ENCODE measurements around the gene DCTN3. TPM values are rescaled to one million over a fixed set of nuclear protein-coding genes. Genes with fewer than 3 reads are reported as not detected.

DCTN3 gene
- total and polyA plus RNA-seq, 2 donors (not counting 3 experiments of a cell fraction or from before 2014, with no cell fraction given) = 91.0 to 170 TPM

DNA sequence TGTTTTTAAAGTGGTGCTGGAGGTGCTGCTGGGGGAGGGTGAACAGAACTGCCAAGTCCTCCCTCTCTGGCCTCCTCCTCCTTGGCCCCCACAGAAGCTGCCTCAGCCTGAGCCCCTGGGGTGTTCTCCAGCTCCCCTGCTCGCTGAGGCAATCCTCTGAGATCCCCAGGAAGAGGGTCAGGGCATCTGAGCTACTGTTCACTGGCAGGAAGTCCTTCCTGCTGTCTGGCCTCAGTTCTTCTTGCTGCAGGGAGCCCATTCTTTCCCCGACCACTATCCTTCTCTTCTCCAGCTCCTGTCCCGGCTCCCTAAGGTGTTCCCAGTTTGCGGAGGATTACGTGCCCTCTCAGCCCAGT is 40.5 kb downstream of the DCTN3 start:
- intact Hi-C loops (cut with micrococcal nuclease) = no loop called here
- no peak overlapping the region for H3K27ac ChIP-seq (ENCODE audit: insufficient read depth, low read depth, low read length)
- no peak overlapping the region for H2AFZ ChIP-seq (ENCODE audit: low read depth, low read length)
- H4K20me1 ChIP-seq (replicated peaks; ENCODE audit: control insufficient read depth, extremely low read depth, insufficient read depth, low read length) = no peaks in the 10 kb centered on the region
- no peaks in the 10 kb centered on the region for H3K4me1 ChIP-seq (ENCODE audit: control insufficient read depth, extremely low read depth, insufficient read depth, low read length)
- no peak for FAIRE-seq
- H3K9ac ChIP-seq (replicated peaks; ENCODE audit: extremely low read depth, insufficient read depth, low read length) = no peak overlapping the region
- no peaks in the 10 kb centered on the region for H3K79me2 ChIP-seq (ENCODE audit: control insufficient read depth, insufficient read depth, low read length)
- POLR2A ChIA-PET = no interaction called here
- no peaks in the 10 kb centered on the region for H3K9me3 ChIP-seq (replicated peaks; ENCODE audit: control insufficient read depth, insufficient read depth, low read length)
- H3K27me3 ChIP-seq (ENCODE audit: control insufficient read depth in 2 of 2, insufficient read depth in 2 of 2, low read length in 2 of 2) = peaks cover 65 to 69% of the 10 kb centered on the region in 2 experiments
- no TSS peak for BruUV-seq (replicated peaks)
- CTCF ChIA-PET = interaction anchor here (0.9 to 8.5 kb wide), 7 partner anchors 12 to 176 kb away, joined by 3 to 106 read pairs (median 5); no protein-coding TSS in a partner anchor
- TF ChIP-seq POLR2AphosphoS5 (IDR thresholded peaks at IDR 0.05; ENCODE audit: insufficient read depth, low read depth, low read length) = no peak
- TF ChIP-seq POLR2A (IDR thresholded peaks at IDR 0.05; ENCODE audit: low read depth, low read length) = no peak
- H3K4me3 ChIP-seq (replicated peaks in 1 of 3; ENCODE audit: insufficient read depth in 1 of 3, low read depth in 1 of 3, low read length in 3 of 3) = no peak overlapping the region
- H3K36me3 ChIP-seq (ENCODE audit: control insufficient read depth in 2 of 2, extremely low read depth in 1 of 2, insufficient read depth in 2 of 2, low read length in 2 of 2) = no peaks in the 10 kb centered on the region
- no peak overlapping the region for H3K4me2 ChIP-seq (ENCODE audit: insufficient read depth, low read length)
- no peak for DNase-seq (ENCODE audit: low read depth, low spot score)
- H3K9me1 ChIP-seq (replicated peaks; ENCODE audit: control insufficient read depth, extremely low read depth, insufficient read depth, low read length) = no peaks in the 10 kb centered on the region
- dilution Hi-C loops (cut with MboI; ENCODE audit: extremely low pct_ligation_motif_present, low sequenced_read_pairs) = no loop called here

DNA sequence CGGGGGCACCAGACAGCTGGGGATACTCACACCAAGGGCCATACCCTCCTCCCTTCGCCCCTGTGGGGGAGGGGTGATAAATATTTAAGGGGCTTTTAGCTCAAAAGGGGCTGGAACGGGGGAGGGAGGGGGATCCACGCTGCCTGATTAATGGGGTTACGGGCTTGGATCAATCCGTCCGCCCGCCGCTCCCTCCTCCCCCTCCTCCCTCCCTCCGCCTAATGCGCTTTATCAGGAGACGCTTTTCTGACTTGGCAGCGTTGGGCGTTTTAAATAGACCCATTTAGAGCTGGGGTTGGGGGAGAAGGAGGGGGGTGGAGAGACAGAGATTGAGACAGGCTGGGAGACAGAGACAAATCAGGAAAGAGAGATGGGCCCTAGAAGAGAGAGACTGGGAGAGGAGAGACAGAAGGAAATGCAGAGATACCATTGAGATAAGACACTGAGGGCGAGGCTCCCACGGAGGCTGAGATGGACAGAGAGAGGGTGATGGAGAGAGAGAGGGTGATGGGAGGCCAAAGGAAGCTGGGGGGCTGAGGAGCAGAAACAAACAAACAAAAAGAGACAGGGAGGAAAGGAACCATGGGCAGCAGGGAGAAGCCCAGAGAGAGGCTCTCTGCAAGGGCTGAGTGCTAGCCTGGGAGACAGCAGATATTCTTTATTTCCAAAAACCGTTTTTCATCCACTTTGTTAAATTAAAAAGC is 41.0 kb downstream of the DCTN3 start:
- dilution Hi-C loops (cut with MboI; ENCODE audit: extremely low pct_ligation_motif_present, low sequenced_read_pairs) (no loop called here), intact Hi-C loops (cut with micrococcal nuclease) (no loop called here)
- DNase-seq (ENCODE audit: low read depth, low spot score) (no peak), FAIRE-seq (no peak)
- ChIA-PET POLR2A (no interaction called here), CTCF (interaction anchor here (0.9 to 8.5 kb wide), 6 partner anchors 13 to 175 kb away, joined by 3 to 106 read pairs (median 6); no protein-coding TSS in a partner anchor)
- Histone ChIP-seq H3K27me3 (ENCODE audit: control insufficient read depth in 2 of 2, insufficient read depth in 2 of 2, low read length in 2 of 2) (peaks cover 63 to 65% of the 10 kb centered on the region in 2 experiments), H3K9me1 (replicated peaks; ENCODE audit: control insufficient read depth, extremely low read depth, insufficient read depth, low read length) (no peaks in the 10 kb centered on the region), H3K36me3 (ENCODE audit: control insufficient read depth in 2 of 2, extremely low read depth in 1 of 2, insufficient read depth in 2 of 2, low read length in 2 of 2) (no peaks in the 10 kb centered on the region), H3K4me3 (replicated peaks in 1 of 3; ENCODE audit: insufficient read depth in 1 of 3, low read depth in 1 of 3, low read length in 3 of 3) (no peak overlapping the region), H3K9ac (replicated peaks; ENCODE audit: extremely low read depth, insufficient read depth, low read length) (no peak overlapping the region), H3K4me1 (ENCODE audit: control insufficient read depth, extremely low read depth, insufficient read depth, low read length) (no peaks in the 10 kb centered on the region), H3K4me2 (ENCODE audit: insufficient read depth, low read length) (no peak overlapping the region), H2AFZ (ENCODE audit: low read depth, low read length) (no peak overlapping the region), H3K79me2 (ENCODE audit: control insufficient read depth, insufficient read depth, low read length) (no peaks in the 10 kb centered on the region), H3K9me3 (replicated peaks; ENCODE audit: control insufficient read depth, insufficient read depth, low read length) (no peaks in the 10 kb centered on the region), H4K20me1 (replicated peaks; ENCODE audit: control insufficient read depth, extremely low read depth, insufficient read depth, low read length) (no peaks in the 10 kb centered on the region), H3K27ac (ENCODE audit: insufficient read depth, low read depth, low read length) (no peak overlapping the region)
- TF ChIP-seq, protein P1, sequence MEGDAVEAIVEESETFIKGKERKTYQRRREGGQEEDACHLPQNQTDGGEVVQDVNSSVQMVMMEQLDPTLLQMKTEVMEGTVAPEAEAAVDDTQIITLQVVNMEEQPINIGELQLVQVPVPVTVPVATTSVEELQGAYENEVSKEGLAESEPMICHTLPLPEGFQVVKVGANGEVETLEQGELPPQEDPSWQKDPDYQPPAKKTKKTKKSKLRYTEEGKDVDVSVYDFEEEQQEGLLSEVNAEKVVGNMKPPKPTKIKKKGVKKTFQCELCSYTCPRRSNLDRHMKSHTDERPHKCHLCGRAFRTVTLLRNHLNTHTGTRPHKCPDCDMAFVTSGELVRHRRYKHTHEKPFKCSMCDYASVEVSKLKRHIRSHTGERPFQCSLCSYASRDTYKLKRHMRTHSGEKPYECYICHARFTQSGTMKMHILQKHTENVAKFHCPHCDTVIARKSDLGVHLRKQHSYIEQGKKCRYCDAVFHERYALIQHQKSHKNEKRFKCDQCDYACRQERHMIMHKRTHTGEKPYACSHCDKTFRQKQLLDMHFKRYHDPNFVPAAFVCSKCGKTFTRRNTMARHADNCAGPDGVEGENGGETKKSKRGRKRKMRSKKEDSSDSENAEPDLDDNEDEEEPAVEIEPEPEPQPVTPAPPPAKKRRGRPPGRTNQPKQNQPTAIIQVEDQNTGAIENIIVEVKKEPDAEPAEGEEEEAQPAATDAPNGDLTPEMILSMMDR (IDR thresholded peaks at IDR 0.05; ENCODE audit: extremely low read depth in 1 of 2, insufficient read depth in 1 of 2, low read depth in 1 of 2, low read length in 2 of 2) = no peak
- TF ChIP-seq, protein P2, sequence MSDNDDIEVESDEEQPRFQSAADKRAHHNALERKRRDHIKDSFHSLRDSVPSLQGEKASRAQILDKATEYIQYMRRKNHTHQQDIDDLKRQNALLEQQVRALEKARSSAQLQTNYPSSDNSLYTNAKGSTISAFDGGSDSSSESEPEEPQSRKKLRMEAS (IDR thresholded peaks at IDR 0.05; ENCODE audit: insufficient read depth, insufficient read length) = no peak
- TF ChIP-seq MYC (IDR thresholded peaks at IDR 0.05; ENCODE audit: low read depth, low read length) = no peak
- no peak for TF ChIP-seq JUN (IDR thresholded peaks at IDR 0.05; ENCODE audit: borderline replicate concordance, insufficient read depth, insufficient read length, low read depth)
- TF ChIP-seq POLR2A (IDR thresholded peaks at IDR 0.05; ENCODE audit: low read depth, low read length) = no peak
- TF ChIP-seq POLR2AphosphoS5 (IDR thresholded peaks at IDR 0.05; ENCODE audit: insufficient read depth, low read depth, low read length) = no peak
- no peak for TF ChIP-seq GATA2 (IDR thresholded peaks at IDR 0.05; ENCODE audit: insufficient read depth, insufficient read length, low read depth, low read length)
- no peak for TF ChIP-seq FOS (IDR thresholded peaks at IDR 0.05; ENCODE audit: borderline replicate concordance, insufficient read depth, low read length)
- TF ChIP-seq EZH2 (IDR thresholded peaks at IDR 0.05; ENCODE audit: borderline replicate concordance, low read depth, low read length, severe bottlenecking) = no peak
- BruUV-seq (replicated peaks) = no TSS peak
